SHP77 treated with DMSO at 0.1 percent for 48 hours (cell line): Measurements from ENCODE around the gene GOLGA1.

ENCODE experiments used
- DNase-seq: peaks from one replicate; lab custom pipeline; 2025; lab: John Stamatoyannopoulos, UW

Gene GOLGA1

DNA sequence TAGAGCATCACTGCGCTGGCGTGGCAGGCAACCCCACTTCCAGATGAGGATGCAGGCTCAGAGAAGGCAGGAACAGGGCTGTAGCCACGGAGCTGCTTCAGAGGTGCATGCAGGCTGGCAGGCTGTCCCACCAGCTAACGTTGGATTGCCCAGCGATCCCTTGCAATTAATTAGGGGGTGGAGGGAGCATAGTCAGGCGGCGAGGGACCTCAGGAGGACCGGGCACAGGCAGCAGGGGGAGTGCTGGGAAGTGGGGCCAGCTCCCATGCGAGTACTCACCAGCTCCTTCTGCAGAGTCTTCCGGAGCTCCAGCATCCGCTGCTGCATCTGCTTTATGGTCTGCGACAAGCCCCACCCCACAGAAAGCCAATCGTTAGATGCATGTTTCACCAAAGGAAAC, 58.7 kb downstream of the GOLGA1 start:
- DNase-seq = no peak

DNA sequence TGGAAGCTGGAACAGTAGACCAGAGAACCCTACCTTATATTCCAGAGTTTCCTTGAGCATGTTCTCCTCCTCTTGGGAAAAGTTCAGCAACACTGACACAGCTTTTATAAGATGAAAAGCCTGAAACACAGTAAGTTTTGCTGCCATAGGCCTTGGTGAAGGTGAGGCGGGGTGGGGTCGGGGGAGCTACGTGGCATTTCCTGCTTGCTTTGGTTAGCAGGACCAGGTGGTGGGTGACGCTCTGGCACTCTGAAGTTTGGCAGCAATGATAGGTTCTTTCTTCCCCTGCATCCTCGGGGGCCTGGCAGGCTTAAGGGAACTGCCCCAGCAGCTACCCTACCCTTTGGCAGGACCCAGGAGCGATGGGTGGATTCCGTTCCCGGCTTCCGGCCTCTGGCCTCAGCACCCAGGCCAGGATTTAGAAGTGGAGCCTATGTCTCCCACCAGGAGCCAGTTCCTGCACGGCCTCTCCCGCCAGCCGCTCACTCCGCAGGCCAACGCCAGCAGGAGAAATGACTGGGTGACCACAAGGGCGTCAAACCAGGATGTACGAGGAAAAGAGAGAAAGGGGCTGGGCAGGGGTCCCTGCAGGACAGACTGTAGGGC, 59.6 kb downstream of the GOLGA1 start:
- DNase-seq = no peak

DNA sequence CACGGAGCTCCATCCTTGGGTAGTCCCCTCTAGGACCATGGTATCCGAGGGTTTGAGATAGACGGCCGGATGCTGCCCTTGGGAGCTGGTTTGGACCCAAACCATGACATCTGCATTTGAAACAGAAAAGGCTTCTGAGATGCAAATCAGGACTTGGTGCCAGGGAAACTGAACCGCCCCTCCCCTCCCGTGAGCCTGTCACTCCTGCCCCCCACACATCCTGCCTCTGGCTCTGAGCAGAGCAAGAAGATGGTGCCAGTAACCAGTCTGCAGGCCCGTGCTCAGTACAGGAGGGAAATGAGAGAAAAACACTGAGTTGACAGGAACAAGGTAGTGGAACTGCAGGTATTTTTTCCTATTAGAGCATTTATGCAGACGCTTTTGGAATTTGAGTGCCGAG, 60.4 kb downstream of the GOLGA1 start:
- no peak for DNase-seq

DNA sequence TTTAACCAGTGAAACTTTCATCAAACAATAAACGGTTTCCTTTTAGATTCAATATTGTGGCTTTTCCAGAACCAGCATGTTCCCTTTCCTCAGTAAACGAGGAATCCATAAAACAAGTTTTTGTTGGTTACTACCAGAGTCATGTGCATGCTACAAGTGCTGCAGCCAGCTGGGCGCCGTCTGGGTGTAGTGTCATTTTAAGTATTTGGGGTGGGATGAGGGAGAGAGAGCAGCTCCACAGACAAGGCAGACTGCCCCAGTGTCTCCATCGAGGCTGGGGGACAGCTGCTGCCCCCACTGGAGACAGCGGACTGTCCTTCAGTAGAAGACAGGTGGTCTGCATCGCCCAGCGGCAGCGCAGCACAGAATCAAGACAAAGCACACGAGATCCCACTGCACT, 61.7 kb downstream of the GOLGA1 start:
- DNase-seq = no peak

DNA sequence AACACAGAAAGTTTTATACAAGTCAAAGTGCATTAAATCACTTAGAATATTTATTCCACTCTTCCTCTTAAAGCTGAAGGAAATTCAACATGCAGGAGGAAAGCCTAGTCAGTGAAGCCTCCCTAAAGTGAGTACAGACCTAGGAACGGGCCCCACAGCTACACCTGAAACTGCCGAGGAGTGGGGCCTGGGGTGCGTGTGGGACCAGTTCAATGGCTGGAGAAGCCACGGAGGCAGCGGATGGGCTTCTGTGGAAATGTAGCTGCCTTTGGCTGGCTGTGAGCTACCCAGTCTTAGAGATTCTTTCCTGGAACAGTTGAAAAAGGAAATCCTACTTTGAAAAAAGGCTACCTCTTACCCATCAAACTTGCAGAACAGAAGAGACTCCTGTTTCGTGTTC, 62.4 kb downstream of the GOLGA1 start:
- DNase-seq = no peak

DNA sequence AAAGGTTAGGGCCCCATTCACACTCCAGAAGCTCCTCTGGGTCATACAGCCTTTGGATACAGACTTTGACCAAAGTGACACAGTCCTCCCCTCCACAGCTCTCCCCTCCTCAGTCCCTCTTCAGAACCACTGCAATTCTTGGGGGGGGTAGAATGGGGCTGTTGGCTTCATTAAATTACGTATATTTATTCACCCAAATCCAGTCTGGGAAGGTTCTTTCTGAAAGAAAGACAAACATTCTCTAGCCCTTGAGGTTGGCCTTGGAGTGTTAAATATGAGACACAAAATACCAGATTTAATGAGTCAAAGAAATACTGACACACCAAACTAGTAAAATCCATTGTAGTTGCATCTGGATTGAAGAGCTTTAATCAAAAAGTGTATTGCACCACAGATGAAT, 62.9 kb downstream of the GOLGA1 start:
- DNase-seq = no peak

DNA sequence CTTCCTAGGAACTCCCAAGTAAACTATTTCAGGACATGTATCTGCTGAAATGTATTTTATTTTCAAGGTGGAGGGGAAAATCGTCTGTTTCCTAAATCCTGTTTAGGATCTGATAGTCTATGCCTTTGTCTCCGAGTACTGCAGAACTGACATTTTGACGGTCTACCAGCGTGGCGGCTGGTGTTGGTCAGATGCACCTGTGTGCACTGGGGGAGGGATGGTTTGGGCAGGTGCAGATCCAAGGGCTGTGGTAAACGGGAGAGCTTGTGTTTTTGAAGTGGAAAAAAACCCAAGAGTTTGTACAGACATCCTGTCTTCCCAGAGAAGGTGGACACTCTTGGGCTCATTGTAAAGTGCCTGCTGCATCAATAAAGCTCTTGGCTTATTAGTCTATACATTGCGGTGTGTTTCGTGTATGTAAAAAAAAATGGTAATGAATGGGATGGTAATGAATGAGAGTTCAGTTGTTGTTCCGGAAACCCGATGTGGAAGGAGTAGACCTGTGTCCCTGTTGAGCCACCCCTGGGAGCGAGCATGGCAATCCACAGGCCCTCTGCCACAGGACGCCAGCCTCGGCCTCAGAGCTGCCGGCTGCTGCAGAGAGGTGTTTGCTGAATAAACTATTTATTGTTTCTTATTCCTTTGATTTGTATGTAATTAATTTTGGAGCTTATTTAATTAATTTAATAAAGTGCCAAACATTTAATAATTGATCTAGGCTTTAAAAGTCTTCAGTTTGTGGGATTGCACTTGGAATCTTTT, 63.7 kb downstream of the GOLGA1 start:
- no peak for DNase-seq

DNA sequence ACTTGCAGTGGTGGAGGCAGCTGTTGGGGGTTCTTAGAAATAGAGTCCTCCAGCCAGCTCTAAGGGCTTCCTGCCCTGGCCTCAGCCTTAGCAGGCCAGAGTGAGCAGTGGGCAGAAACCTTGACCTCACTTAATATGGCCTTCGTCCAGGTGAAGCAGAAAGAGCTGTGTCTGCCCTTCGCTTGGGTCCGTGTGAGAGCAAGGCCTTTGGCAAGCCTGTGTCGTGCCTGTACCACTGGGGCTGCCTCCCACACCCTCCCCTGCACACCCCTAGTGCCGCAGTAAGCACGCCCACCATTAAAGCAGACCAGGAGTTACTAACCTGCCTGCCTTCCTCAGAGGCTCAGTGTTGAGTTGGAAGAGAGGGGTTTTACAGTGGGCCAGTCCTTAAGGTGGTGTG, 65.4 kb downstream of the GOLGA1 start:
- no peak for DNase-seq

DNA sequence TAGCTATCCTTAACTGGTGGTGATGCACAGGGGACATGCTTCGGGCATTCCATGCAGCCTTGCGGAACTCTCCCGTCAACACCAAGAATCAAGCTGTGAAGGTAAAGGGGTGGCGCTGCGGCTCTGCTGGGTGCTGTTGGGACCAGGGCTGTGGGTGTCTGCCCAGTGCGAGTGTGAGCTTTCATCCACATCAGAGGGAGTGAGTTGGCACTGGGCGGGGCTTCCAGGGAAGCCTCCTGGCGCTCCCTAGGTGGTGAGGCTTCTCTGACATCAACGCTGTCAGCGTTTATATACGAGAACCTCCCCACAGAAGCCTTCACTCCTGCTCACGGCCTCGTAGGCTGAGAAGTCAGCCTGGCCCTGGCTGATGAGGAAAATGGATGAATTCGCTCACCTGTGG, 67.2 kb downstream of the GOLGA1 start:
- DNase-seq = no peak

DNA sequence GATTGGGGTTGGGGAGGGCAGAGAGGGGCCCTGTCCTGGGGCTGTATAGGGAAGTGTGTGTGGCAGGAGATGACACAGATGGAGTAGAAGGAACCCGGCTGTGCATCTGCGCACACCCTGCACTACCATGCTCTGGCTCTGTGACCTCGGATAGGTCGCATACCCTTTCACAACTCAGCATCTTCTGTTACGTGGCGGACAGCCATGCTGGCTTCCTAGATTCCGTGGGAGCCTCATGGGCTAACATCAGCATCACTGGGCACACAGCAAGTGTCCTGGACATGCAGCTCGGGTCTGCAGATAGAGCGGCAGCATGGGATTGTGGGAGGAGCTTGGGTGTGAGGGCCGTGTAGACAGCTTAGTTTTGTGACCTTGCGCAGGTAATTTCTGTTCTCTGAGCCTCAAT, 69.7 kb downstream of the GOLGA1 start:
- no peak for DNase-seq

DNA sequence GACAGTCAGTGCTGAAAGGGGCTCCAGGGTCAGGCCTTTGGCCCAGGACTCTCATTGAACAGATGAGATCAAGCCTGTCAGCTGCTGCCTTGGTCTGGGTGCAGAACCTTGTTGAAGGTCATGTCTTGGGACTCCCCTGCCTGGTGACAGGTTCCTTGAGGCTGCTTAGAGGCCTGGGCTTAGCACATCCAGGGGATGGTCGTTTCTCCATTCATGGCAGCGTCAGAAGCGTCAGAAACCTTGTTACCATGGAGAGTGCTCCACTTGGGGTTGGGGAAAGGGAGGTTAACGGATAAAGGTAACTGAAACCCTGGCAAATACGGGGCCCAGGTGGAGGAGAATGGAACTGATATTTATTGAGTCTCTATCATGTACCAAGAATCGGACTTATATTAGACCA, 70.2 kb downstream of the GOLGA1 start:
- no peak for DNase-seq

DNA sequence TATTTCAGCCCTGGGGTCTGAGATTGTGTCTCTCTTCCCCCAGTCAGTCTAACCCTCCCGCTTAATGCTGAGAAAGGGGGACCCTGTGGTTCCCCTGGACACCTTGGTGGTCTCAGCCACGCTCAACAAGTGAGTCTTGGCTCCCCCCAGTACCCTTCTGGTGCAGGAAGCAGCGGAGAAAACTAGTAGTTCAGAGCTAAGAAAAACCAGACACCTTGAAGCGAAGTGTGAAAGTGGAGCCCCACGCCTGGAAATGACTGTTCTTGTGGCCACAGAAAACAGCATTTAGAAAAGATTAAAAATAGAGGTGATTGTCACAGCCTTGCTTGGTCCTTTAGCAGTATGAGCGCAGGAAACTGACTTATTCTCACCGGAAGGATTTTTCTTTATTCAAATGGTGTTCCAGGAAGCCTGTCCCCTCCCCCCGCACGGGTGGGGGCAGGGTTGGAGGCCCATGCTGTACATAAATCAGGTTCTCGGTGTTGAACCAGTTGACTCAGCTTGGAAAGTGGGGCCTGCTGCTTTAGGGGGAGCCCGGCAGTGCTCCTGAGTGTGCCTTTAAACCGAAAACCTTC, 70.8 kb downstream of the GOLGA1 start:
- DNase-seq = no peak

DNA sequence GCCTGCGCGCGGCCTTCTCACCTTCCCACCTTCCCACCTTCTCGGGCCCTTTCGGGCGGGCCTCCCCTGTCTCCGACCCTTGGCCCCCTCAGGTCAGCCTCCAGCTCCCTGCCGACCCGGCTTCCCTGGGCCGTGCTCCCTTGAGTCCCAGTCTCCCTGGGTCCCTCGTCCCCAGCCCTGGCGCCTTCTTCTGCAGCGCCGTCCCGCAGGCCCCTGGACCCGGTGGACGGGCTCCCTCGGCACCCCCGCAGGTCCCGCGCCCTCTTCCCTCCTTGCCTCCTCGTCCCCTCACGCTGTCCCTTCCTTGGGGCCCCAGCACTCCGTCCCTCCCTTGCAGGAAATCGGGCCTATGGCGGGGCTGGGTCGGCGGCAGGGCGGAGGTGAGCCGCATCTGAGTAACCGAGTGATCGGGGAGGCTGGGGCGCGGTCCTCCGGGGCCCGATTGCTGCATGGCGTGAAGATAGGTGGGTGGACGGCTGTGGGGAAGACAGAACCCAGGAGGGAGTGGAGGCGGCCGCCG, 71.4 kb downstream of the GOLGA1 start:
- no peak for DNase-seq

DNA sequence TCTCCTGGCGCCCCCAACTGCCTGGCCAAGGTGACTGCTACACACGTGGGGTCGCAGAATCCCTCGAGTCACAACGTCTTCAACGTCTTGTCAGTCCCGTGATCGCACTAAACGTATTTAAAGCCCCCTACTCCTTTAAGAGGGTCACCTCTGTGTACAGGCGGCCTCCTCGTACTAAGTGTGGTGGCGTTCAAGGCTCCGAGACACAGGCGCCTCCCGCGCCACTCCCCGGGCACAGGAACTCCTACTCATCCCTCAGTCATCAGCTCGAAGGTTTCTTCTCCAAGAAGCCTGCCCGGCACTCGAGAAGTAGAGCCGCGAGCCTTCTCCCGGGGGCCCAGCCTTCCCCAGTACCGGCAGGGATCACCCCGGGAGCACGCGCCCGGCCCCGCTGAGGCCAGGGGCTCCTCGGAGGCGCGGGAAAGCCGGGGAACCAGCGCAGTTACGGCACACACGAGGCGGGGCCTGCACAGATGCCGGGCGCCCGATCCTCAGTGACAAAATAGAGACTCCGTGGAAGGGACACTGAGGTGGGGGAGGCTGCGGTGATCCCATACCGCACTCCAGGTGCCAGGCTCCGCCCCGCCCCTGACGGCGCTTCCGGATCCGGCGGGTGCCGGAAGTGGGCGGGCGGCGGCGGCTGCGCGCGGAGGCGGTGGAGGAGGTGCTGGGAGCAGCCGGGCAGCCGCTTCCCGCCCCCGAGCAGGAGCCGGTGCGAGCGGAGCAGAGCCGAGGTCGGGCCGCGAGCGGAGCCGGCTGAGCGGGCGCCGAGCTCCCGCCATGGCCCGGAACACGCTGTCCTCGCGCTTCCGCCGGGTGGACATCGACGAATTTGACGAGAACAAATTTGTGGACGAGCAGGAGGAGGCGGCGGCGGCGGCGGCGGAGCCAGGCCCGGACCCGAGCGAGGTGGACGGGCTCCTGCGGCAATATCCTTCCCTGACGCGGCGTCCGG, 72.1 kb downstream of the GOLGA1 start:
- DNase-seq = peak; percentile 68

DNA sequence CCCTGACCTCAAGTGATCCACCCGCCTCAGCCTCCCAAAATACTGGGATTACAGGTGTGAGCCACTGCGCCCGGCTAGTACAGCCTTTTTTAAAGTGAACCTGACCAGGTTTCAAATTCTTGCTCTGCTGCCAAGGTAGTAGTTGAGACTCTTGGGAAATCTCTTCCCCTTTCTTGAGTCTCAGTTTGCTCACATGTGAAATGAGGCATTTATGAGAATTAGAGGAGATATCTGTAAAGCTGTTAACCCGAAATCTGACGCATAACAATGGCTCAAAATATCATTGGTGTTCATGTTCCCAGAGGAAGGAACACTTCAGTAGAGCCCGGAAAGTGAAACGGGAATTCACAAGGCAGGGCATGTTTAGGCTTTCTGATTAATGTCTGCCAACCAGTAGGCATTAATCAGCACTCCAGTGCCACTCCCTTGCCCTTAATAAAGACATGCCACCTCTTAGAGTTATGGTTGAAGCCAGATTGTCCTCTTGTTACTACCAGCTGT, 77.5 kb downstream of the GOLGA1 start:
- no peak for DNase-seq

DNA sequence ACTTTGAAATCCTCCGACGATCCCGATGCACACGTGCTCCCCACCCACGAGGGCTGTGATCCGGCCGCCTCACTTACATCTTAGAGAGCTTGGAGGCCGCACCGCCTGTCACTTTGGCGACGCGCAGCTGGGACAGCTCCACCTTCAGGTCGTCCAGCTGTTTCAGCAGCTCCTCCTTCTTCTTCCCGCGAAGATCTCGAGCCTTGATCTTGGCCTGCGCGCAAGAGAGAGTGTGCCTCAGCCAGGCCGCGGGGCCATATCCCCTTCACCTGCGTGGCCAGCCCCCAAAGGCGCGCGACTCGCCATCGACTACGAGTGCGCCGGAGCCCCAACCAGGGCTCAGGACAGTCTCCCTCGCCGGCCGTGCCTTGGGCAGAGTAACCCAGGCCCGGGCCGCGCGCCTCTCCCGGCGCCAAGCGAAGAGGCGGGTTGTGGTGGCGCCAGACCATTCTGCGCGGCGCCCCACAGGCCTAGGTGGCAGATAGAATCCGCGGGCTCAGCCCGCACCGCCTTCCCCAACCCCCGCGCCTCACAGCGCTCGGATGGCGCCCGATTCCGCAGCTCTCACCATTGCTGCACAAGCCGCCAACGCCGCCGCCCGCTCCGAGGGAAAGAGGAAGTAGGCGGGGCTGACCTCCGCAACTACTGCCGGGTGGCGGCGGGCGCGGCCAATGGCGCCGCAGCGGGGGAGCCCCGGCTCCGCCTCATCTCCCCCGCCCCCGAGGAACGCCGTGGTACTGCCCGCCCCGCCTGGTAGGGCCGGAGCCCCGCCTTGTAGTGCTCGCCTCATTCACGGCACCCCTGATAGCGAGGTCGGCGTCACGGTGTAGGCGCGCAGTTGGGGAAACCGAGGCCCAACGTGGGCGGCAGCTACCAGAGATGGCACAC, 79.3 kb downstream of the GOLGA1 start, which contains the start of the genes ARPC5L and RPL35:
ARPC5L (plus strand) TSS at position 789 of the 888 bp plus-strand sequence. CDS start 7,161 bp downstream, outside the sequence.
RPL35 (minus strand) TSS at position 616 of the 888 bp plus-strand sequence; CDS start at position 571, 45 bp downstream.
- peak; percentile 89 for DNase-seq

DNA sequence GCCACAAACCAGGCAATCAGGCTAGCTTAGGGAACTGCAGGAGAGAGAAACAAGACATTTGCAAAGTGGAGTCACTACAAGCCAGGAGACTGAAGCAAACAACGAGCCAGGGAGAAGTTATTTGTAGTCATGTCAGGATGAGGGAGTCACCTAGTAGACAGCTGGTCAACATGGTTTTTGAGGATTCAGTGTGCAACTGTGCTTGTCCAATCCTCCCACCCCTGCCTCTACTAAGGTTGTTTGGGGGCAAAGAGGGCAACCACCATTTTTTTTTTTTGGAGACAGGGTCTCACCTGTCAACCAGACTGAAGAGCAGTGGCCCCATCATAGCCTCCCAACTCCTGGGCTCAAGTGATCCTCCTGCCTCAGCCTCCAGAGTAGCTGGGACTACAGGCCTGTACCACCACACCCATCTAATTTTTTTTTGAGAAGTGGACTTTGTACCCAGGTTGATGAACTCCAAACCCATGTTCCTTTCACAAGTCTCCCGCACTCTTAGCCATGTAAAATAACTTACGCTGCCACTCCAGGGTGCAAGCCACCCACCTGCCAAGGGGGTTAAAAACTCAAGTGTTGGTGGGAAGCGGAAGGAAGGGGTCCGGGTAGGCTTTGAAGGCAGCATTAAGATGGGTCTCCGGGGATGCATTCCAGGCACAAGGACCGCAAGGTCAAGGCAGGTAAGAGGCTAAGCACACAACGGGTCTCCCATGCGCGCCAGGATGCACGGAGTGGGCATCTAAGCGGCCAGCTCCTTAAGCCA, 80.1 kb downstream of the GOLGA1 start:
- no peak for DNase-seq

DNA sequence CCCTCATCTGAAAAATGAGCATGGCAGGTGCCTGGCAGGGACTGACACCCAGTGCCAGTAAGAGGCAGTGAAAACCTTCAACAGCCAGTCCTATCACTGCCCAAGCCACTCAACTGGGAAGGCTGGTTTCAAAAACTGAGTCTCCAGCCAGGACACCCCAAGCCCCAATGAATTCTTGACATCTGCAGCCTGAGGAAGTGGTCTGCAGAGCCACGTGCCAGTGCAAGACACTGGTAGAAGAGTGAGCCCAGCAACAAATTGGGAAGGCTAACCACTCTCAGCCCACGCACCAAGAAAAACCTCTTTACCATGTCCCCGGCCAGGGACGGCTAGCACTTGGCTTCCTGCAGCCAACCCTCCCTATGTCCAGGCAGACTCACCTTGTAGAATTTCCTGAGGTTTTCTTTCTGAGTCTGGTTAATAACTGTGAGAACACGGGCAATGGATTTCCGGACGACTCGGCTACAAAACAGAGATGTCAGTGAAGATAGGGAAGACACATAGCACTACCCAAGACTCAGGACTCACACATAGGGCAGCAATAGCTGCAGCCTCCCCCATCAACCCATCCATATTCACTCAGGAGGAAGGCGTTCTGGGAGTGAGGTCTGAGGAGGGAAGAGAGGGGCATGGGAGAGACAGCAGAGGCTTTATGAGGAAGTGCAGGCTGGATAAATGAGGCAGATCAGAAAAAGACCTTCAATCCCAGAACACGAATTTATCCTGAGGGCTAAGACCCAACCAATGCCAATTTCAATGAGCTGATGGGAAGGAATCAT, 80.9 kb downstream of the GOLGA1 start:
- no peak for DNase-seq
